ENCODE data around the gene ZBTB46. TPM values are rescaled to one million over a fixed set of nuclear protein-coding genes. Genes with fewer than 3 reads are reported as not detected.

ZBTB46 gene
- polyA plus RNA-seq, 3 donors: 0.07 to 2.3 (median 0.37) TPM

DNA sequence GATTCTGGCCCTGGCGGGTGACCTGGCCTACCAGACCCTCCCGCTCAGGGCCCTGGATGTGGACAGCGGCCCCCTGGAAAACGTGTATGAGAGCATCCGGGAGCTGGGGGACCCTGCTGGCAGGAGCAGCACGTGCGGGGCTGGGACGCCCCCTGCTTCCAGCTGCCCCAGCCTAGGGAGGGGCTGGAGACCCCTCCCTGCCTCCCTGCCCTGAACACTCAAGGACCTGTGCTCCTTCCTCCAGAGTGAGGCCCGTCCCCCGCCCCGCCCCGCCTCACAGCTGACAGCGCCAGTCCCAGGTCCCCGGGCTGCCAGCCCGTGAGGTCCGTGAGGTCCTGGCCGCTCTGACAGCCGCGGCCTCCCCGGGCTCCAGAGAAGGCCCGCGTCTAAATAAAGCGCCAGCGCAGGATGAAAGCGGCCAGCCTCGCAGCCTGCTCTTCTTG lies 92.4 kb downstream of the ZBTB46 start:
- Histone ChIP-seq H3K4me1 (ENCODE audit: control insufficient read depth in 1 of 2, insufficient read depth in 2 of 2, low read length in 2 of 2) (peaks cover 35 to 47% of the 10 kb centered on the region in 2 donors), H3K4me3 (replicated peaks in 1 of 3; ENCODE audit: low read depth in 2 of 3, low read length in 3 of 3) (peak overlapping the region in 2 of 3 experiments; percentile 26 to 75), H4K20me1 (ENCODE audit: insufficient read depth, low read length) (peaks cover 56% of the 10 kb centered on the region), H3K27me3 (ENCODE audit: control insufficient read depth in 2 of 2, insufficient read depth in 2 of 2, low read length in 2 of 2) (peaks cover 8 to 26% of the 10 kb centered on the region in 2 donors), H2AFZ (ENCODE audit: insufficient read depth, low read depth, low read length, poor library complexity, severe bottlenecking) (no peak overlapping the region), H3K9ac (ENCODE audit: insufficient read depth, low read length, poor library complexity, severe bottlenecking) (peak overlapping the region; percentile 49), H3K9me3 (replicated peaks in 1 of 2; ENCODE audit: control insufficient read depth in 1 of 2, insufficient read depth in 1 of 2, low read length in 2 of 2) (no peaks in the 10 kb centered on the region), H3K79me2 (ENCODE audit: insufficient read depth, low read length) (peaks cover 7% of the 10 kb centered on the region), H3K36me3 (replicated peaks in 1 of 2; ENCODE audit: control insufficient read depth in 1 of 2, insufficient read depth in 2 of 2, low read length in 2 of 2) (peaks cover 22 to 33% of the 10 kb centered on the region in 2 donors), H3K27ac (ENCODE audit: low read depth in 1 of 2, low read length in 2 of 2) (no peak overlapping the region), H3K4me2 (replicated peaks; ENCODE audit: extremely low read depth, low read length, poor library complexity, severe bottlenecking) (peak overlapping the region; percentile 91)
- TF ChIP-seq CTCF (IDR thresholded peaks at IDR 0.05): no peak
- Mint-ChIP-seq H3K27me3 (ENCODE audit: low read depth in 3 of 3) (peaks cover 17 to 37% (median 25%) of the 10 kb centered on the region in 3 donors), H3K4me3 (peak overlapping the region; percentile 37 to 62), H3K4me1 (peaks cover 21% of the 10 kb centered on the region), H3K9me3 (peaks cover 0 to 4% (median 0%) of the 10 kb centered on the region in 7 donors), H3K27ac (no peak overlapping the region), H3K36me3 (peaks cover 6 to 27% of the 10 kb centered on the region in 2 donors)
- DNase-seq: peak; percentile 14 to 40 (median 32)
- WGBS (ENCODE audit: insufficient coverage): 12% methylated on average over 25 of the region's 26 CpGs
- intact Hi-C loops (cut with micrococcal nuclease): loop anchor here (5.0 kb wide), 2 partner anchors 96 to 166 kb away; partner anchors contain the start of gene HELZ2 (in 1 of the 2)

DNA sequence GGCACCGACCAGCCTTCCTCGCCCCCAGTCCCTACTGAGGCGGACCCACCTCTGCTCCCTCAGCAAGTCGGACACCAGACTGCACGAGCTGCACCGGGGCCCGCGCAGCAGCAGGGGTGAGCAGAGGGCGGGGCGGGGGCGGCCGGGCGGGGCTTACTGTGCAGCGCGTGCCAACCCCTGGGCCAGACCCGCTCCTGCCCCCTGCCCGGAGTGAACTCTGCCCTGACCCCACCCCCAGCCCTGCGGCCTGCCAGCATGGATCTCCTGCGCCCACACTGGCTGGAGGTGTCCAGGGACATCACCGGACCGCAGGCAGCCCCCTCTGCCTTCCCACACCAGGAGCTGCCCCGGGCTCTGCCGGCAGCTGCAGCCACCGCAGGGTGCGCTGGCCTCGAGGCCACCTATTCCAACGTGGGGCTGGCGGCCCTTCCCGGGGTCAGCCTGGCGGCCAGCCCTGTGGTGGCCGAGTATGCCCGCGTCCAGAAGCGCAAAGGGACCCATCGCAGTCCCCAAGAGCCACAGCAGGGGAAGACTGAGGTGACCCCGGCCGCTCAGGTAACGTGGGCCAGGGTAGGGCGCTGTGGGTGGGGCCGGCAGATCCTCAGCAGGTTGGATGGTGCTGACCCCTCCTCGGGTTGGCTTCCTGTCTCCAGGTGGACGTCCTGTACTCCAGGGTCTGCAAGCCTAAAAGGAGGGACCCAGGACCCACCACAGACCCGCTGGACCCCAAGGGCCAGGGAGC lies 92.9 kb downstream of the ZBTB46 start:
- no peak for TF ChIP-seq CTCF (IDR thresholded peaks at IDR 0.05)
- 19% methylated on average over 43 of the region's 43 CpGs for WGBS (ENCODE audit: insufficient coverage)
- Histone ChIP-seq H3K9ac (ENCODE audit: insufficient read depth, low read length, poor library complexity, severe bottlenecking) (no peak overlapping the region), H3K27ac (ENCODE audit: low read depth in 1 of 2, low read length in 2 of 2) (no peak overlapping the region), H3K79me2 (ENCODE audit: insufficient read depth, low read length) (peaks cover 7% of the 10 kb centered on the region), H3K36me3 (replicated peaks in 1 of 2; ENCODE audit: control insufficient read depth in 1 of 2, insufficient read depth in 2 of 2, low read length in 2 of 2) (peaks cover 28 to 33% of the 10 kb centered on the region in 2 donors), H2AFZ (ENCODE audit: insufficient read depth, low read depth, low read length, poor library complexity, severe bottlenecking) (no peak overlapping the region), H3K4me3 (replicated peaks in 1 of 3; ENCODE audit: low read depth in 2 of 3, low read length in 3 of 3) (peak overlapping the region in 1 of 3 experiments; percentile 75), H3K4me1 (ENCODE audit: control insufficient read depth in 1 of 2, insufficient read depth in 2 of 2, low read length in 2 of 2) (peaks cover 35 to 47% of the 10 kb centered on the region in 2 donors), H4K20me1 (ENCODE audit: insufficient read depth, low read length) (peaks cover 62% of the 10 kb centered on the region), H3K9me3 (replicated peaks in 1 of 2; ENCODE audit: control insufficient read depth in 1 of 2, insufficient read depth in 1 of 2, low read length in 2 of 2) (no peaks in the 10 kb centered on the region), H3K27me3 (ENCODE audit: control insufficient read depth in 2 of 2, insufficient read depth in 2 of 2, low read length in 2 of 2) (peaks cover 8 to 26% of the 10 kb centered on the region in 2 donors), H3K4me2 (replicated peaks; ENCODE audit: extremely low read depth, low read length, poor library complexity, severe bottlenecking) (peak overlapping the region; percentile 91)
- intact Hi-C loops (cut with micrococcal nuclease): loop anchor here (5.0 kb wide), 2 partner anchors 96 to 166 kb away; partner anchors contain the start of gene HELZ2 (in 1 of the 2)
- H3K4me3 Mint-ChIP-seq: peak overlapping the region; percentile 35 to 37
- peaks cover under 1 to 30% of the 10 kb centered on the region in 2 donors for H3K36me3 Mint-ChIP-seq
- peaks cover 0 to 4% (median 0%) of the 10 kb centered on the region in 7 donors for H3K9me3 Mint-ChIP-seq
- peaks cover 21% of the 10 kb centered on the region for H3K4me1 Mint-ChIP-seq
- no peak for DNase-seq
- H3K27me3 Mint-ChIP-seq (ENCODE audit: low read depth in 3 of 3): peaks cover 17 to 37% (median 25%) of the 10 kb centered on the region in 3 donors
- no peak overlapping the region for H3K27ac Mint-ChIP-seq
